ENCODE results near the gene FHIP2A.

FHIP2A gene

GRCh38 chr10:114808982-114809381 lies 12.6 kb upstream of the FHIP2A start:
- Histone ChIP-seq H3K4me3 (ENCODE audit: low read length) (no peak overlapping the region), H3K27me3 (ENCODE audit: control insufficient read depth, low read length) (no peaks in the 10 kb centered on the region), H3K4me1 (ENCODE audit: control insufficient read depth, low read length) (peaks cover 6% of the 10 kb centered on the region), H3K27ac (ENCODE audit: low read depth, low read length) (no peak overlapping the region), H3K79me2 (ENCODE audit: control insufficient read depth, low read length) (no peaks in the 10 kb centered on the region), H3K9me3 (ENCODE audit: control insufficient read depth, insufficient read depth, low read length) (no peaks in the 10 kb centered on the region), H3F3A (ENCODE audit: control insufficient read depth, insufficient read depth) (no peaks in the 10 kb centered on the region), H3K36me3 (ENCODE audit: control insufficient read depth, low read length) (no peaks in the 10 kb centered on the region), H3K4me2 (ENCODE audit: low read length) (no peak overlapping the region), H4K20me1 (ENCODE audit: control insufficient read depth, insufficient read depth, low read depth, low read length) (no peaks in the 10 kb centered on the region), H3K9me2 (replicated peaks; ENCODE audit: control insufficient read depth, low read length) (no peaks in the 10 kb centered on the region)
- TF ChIP-seq CTCF (IDR thresholded peaks at IDR 0.05; ENCODE audit: low read depth, low read length, poor library complexity, severe bottlenecking) (no peak), EZH2phosphoT487 (IDR thresholded peaks at IDR 0.05; ENCODE audit: borderline replicate concordance, low read length) (no peak)

- Histone ChIP-seq H3K36me3 (ENCODE audit: control insufficient read depth, low read length) (no peaks in the 10 kb centered on the region), H3K27me3 (ENCODE audit: control insufficient read depth, low read length) (no peaks in the 10 kb centered on the region), H3F3A (ENCODE audit: control insufficient read depth, insufficient read depth) (no peaks in the 10 kb centered on the region), H3K27ac (ENCODE audit: low read depth, low read length) (no peak overlapping the region), H3K9me2 (replicated peaks; ENCODE audit: control insufficient read depth, low read length) (no peaks in the 10 kb centered on the region), H3K4me3 (ENCODE audit: low read length) (no peak overlapping the region), H3K79me2 (ENCODE audit: control insufficient read depth, low read length) (no peaks in the 10 kb centered on the region), H3K9me3 (ENCODE audit: control insufficient read depth, insufficient read depth, low read length) (no peaks in the 10 kb centered on the region), H3K4me2 (ENCODE audit: low read length) (no peak overlapping the region; the same call in 1 of the 2 replicates), H3K4me1 (ENCODE audit: control insufficient read depth, low read length) (peaks cover 6% of the 10 kb centered on the region), H4K20me1 (ENCODE audit: control insufficient read depth, insufficient read depth, low read depth, low read length) (no peaks in the 10 kb centered on the region)
- TF ChIP-seq CTCF (IDR thresholded peaks at IDR 0.05; ENCODE audit: low read depth, low read length, poor library complexity, severe bottlenecking) (no peak), EZH2phosphoT487 (IDR thresholded peaks at IDR 0.05; ENCODE audit: borderline replicate concordance, low read length) (no peak)
Observed at GRCh38 chr10:114810926-114811325, 10.7 kb upstream of the FHIP2A start.

GRCh38 chr10:114811862-114812261 lies 9.7 kb upstream of the FHIP2A start:
- H3F3A ChIP-seq (ENCODE audit: control insufficient read depth, insufficient read depth) = no peaks in the 10 kb centered on the region
- H3K36me3 ChIP-seq (ENCODE audit: control insufficient read depth, low read length) = no peaks in the 10 kb centered on the region
- H3K4me3 ChIP-seq (ENCODE audit: low read length) = no peak overlapping the region
- no peaks in the 10 kb centered on the region for H3K9me3 ChIP-seq (ENCODE audit: control insufficient read depth, insufficient read depth, low read length)
- TF ChIP-seq CTCF (IDR thresholded peaks at IDR 0.05; ENCODE audit: low read depth, low read length, poor library complexity, severe bottlenecking) (no peak), EZH2phosphoT487 (IDR thresholded peaks at IDR 0.05; ENCODE audit: borderline replicate concordance, low read length) (no peak)
- no peaks in the 10 kb centered on the region for H3K9me2 ChIP-seq (replicated peaks; ENCODE audit: control insufficient read depth, low read length)
- H3K4me1 ChIP-seq (ENCODE audit: control insufficient read depth, low read length) = peaks cover 6% of the 10 kb centered on the region
- H3K4me2 ChIP-seq (ENCODE audit: low read length) = no peak overlapping the region
- H3K27me3 ChIP-seq (ENCODE audit: control insufficient read depth, low read length) = no peaks in the 10 kb centered on the region
- no peaks in the 10 kb centered on the region for H3K79me2 ChIP-seq (ENCODE audit: control insufficient read depth, low read length)
- H3K27ac ChIP-seq (ENCODE audit: low read depth, low read length) = no peak overlapping the region
- H4K20me1 ChIP-seq (ENCODE audit: control insufficient read depth, insufficient read depth, low read depth, low read length) = no peaks in the 10 kb centered on the region

- no peak overlapping the region for H3K4me2 ChIP-seq (ENCODE audit: low read length)
- no peaks in the 10 kb centered on the region for H3K9me3 ChIP-seq (ENCODE audit: control insufficient read depth, insufficient read depth, low read length)
Observed at GRCh38 chr10:114815791-114816190, 5.8 kb upstream of the FHIP2A start.

More at GRCh38 chr10:114815791-114816190, 5.8 kb upstream of the FHIP2A start:
- Histone ChIP-seq H3K4me3 (ENCODE audit: low read length) (no peak overlapping the region), H3K27me3 (ENCODE audit: control insufficient read depth, low read length) (no peaks in the 10 kb centered on the region; the same call in 1 of the 2 replicates), H3K4me1 (ENCODE audit: control insufficient read depth, low read length) (peaks cover 6% of the 10 kb centered on the region), H3F3A (ENCODE audit: control insufficient read depth, insufficient read depth) (no peaks in the 10 kb centered on the region), H3K27ac (ENCODE audit: low read depth, low read length) (no peak overlapping the region), H4K20me1 (ENCODE audit: control insufficient read depth, insufficient read depth, low read depth, low read length) (no peaks in the 10 kb centered on the region), H3K36me3 (ENCODE audit: control insufficient read depth, low read length) (no peaks in the 10 kb centered on the region), H3K9me2 (replicated peaks; ENCODE audit: control insufficient read depth, low read length) (no peaks in the 10 kb centered on the region), H3K79me2 (ENCODE audit: control insufficient read depth, low read length) (no peaks in the 10 kb centered on the region)
- TF ChIP-seq EZH2phosphoT487 (IDR thresholded peaks at IDR 0.05; ENCODE audit: borderline replicate concordance, low read length) (no peak), CTCF (IDR thresholded peaks at IDR 0.05; ENCODE audit: low read depth, low read length, poor library complexity, severe bottlenecking) (no peak)
